K562 (cell line): ENCODE results near the gene ENPP5. TPM values are rescaled to one million over a fixed set of nuclear protein-coding genes. Genes with fewer than 3 reads are reported as not detected.

Experiments used
- ATAC-seq: fragments of 200-7000 bp; cut with Tn5 transposase; 3 replicates; pipeline ENCODE4 v1.9.1; 2020; ENCODE audit warnings: moderate library complexity
- BruUV-seq: library from RNA; stranded (reverse); fragments of 400-500 nt; replicated peaks from 2 replicates; lab custom pipeline; 2021; lab: Mats Ljungman, UMichigan
- CTCF ChIA-PET: fragments of 300-600 bp; formaldehyde crosslinking; extraction: SDS; loops from one replicate; lab custom pipeline; 2021; ENCODE audit warnings: low intra/inter-chr PET ratio; lab: Yijun Ruan, JAX
- POLR2A ChIA-PET: fragments of 300-600, 350-650 bp; sonication (Branson Sonifier 250); formaldehyde crosslinking; extraction: SDS; loops from one replicate; lab custom pipeline; 2021; ENCODE audit warnings: antibody characterized with exemption, inconsistent platforms; lab: Yijun Ruan, JAX
- DNase-seq, 4 experiments: peaks; one replicate each; pipeline versions ENCODE4 v3.0.0 to v3.0.0-alpha.2; 2011 to 2018; ENCODE audit warnings: low spot score in 3 of 4, mixed read lengths in 3 of 4; ENCODE audit errors: extremely low read depth in 1 of 4
- FAIRE-seq: peaks from 2 replicates; lab custom pipeline; 2011; peaks lifted over from hg19 to GRCh38; lab: Jason Lieb, UNC
- H2AFZ ChIP-seq: 2 replicates; pipeline ENCODE4 v1.6.0; 2011; ENCODE audit warnings: low read depth, low read length, control low read depth, inconsistent platforms
- H3K27ac ChIP-seq: fragments of 200-600 bp; 3 replicates; pipeline ENCODE4 v1.8.0; 2011; ENCODE audit warnings: low read depth, mild to moderate bottlenecking, control low read depth, inconsistent platforms, low read length, moderate library complexity, mixed read lengths; ENCODE audit errors: extremely low read depth
- H3K27me3 ChIP-seq, 2 experiments: fragments of 300-600 bp in 1 of 2; 2 replicates in 1 of 2; 3 replicates in 1 of 2; pipeline versions ENCODE4 v1.6.0 to v1.8.0; 2011; ENCODE audit warnings: inconsistent platforms in 2 of 2, low read length in 2 of 2, mild to moderate bottlenecking in 1 of 2, mixed read lengths in 1 of 2, moderate library complexity in 1 of 2; ENCODE audit not compliant: control insufficient read depth in 2 of 2, insufficient read depth in 2 of 2
- H3K36me3 ChIP-seq: fragments of 300-600 bp; 3 replicates; pipeline ENCODE4 v1.8.0; 2011; ENCODE audit warnings: mild to moderate bottlenecking, low read length, inconsistent platforms; ENCODE audit not compliant: control insufficient read depth, insufficient read depth
- H3K4me1 ChIP-seq, 2 experiments: fragments of 200-600 bp in 1 of 2; replicated peaks in 1 of 2; 2 replicates in 1 of 2; 3 replicates in 1 of 2; pipeline versions ENCODE4 v1.5.1 to v1.8.0; 2011; ENCODE audit warnings: inconsistent platforms in 2 of 2, low read length in 2 of 2, mild to moderate bottlenecking in 1 of 2, mixed read lengths in 1 of 2, moderate library complexity in 1 of 2; ENCODE audit not compliant: control insufficient read depth in 2 of 2, insufficient read depth in 2 of 2
- H3K4me2 ChIP-seq: 2 replicates; pipeline ENCODE4 v1.6.1; 2011; ENCODE audit warnings: low read length, control low read depth, inconsistent platforms, mixed read lengths; ENCODE audit not compliant: insufficient read depth
- H3K4me3 ChIP-seq: fragments of 200-600 bp; sonication (generic), shearing (Covaris generic); 2 replicates; pipeline ENCODE4 v1.5.1; 2016; ENCODE audit warnings: control low read depth, inconsistent platforms
- H3K79me2 ChIP-seq: fragments of 200-600 bp; 3 replicates; pipeline ENCODE4 v1.8.0; 2011; ENCODE audit warnings: low read length, inconsistent platforms; ENCODE audit not compliant: control insufficient read depth, insufficient read depth
- H3K9ac ChIP-seq, 2 experiments: 2 replicates each; pipeline versions ENCODE4 v1.6.0 to v1.6.1; 2011; ENCODE audit warnings: low read depth in 2 of 2, low read length in 2 of 2, control low read depth in 1 of 2, inconsistent platforms in 1 of 2, mild to moderate bottlenecking in 1 of 2, mixed read lengths in 1 of 2; ENCODE audit not compliant: insufficient read depth in 1 of 2
- H3K9me1 ChIP-seq: one replicate; pipeline ENCODE4 v1.6.0; 2011; ENCODE audit warnings: inconsistent platforms, mild to moderate bottlenecking, low read length, moderate library complexity; ENCODE audit not compliant: control insufficient read depth, insufficient read depth
- H3K9me3 ChIP-seq: replicated peaks from 2 replicates; pipeline ENCODE4 v1.5.1; 2011; ENCODE audit warnings: low read depth, low read length, inconsistent platforms; ENCODE audit not compliant: control insufficient read depth, insufficient read depth
- H4K20me1 ChIP-seq: replicated peaks from 2 replicates; pipeline ENCODE4 v1.6.1; 2011; ENCODE audit warnings: low read length, inconsistent platforms, mixed read lengths; ENCODE audit not compliant: control insufficient read depth, insufficient read depth
- ARID2 ChIP-seq: fragments of 450-650 bp; IDR thresholded peaks from 2 replicates; pipeline ENCODE4 v1.6.1; 2017; ENCODE audit warnings: antibody characterized with exemption, mild to moderate bottlenecking
- E2F6 ChIP-seq, 2 experiments: IDR thresholded peaks; 2 replicates each; pipeline ENCODE4 v1.6.1; 2011; ENCODE audit warnings: borderline replicate concordance in 1 of 2, control low read depth in 1 of 2, low read depth in 1 of 2, low read length in 1 of 2, mild to moderate bottlenecking in 1 of 2, mixed read lengths in 1 of 2, moderate library complexity in 1 of 2; ENCODE audit not compliant: insufficient read depth in 1 of 2, insufficient read length in 1 of 2, poor library complexity in 1 of 2, severe bottlenecking in 1 of 2; ENCODE audit errors: extremely low read depth in 1 of 2
- EWSR1 ChIP-seq: fragments of 450-650 bp; IDR thresholded peaks from 2 replicates; pipeline ENCODE4 v1.6.1; 2018; ENCODE audit warnings: borderline replicate concordance, mild to moderate bottlenecking, low read depth, moderate library complexity; ENCODE audit not compliant: partially characterized antibody
- FOXP1 ChIP-seq: sonication (generic); formaldehyde crosslinking; IDR thresholded peaks from 2 replicates; pipeline ENCODE4 v1.8.0; 2022; ENCODE audit warnings: mild to moderate bottlenecking, missing genetic modification reagents
- HBP1 ChIP-seq: fragments of 450-650 bp; formaldehyde crosslinking; IDR thresholded peaks from 2 replicates; pipeline ENCODE4 v1.4.0; 2022; ENCODE audit warnings: missing genetic modification characterization
- SFPQ ChIP-seq: fragments of 200-400 bp; formaldehyde crosslinking; IDR thresholded peaks from 2 replicates; pipeline ENCODE4 v1.6.1; 2017; ENCODE audit warnings: mild to moderate bottlenecking, low read depth, low read length, moderate library complexity
- SMAD1 ChIP-seq: fragments of 150-350 bp; IDR thresholded peaks from 2 replicates; pipeline ENCODE4 v1.6.1; 2014; ENCODE audit warnings: low read length, low read depth; ENCODE audit not compliant: partially characterized antibody
- ZFP36 ChIP-seq: fragments of 150-350 bp; IDR thresholded peaks from 2 replicates; pipeline ENCODE4 v1.6.1; 2018; ENCODE audit warnings: low read length, low read depth; ENCODE audit not compliant: partially characterized antibody
- ZNF280A ChIP-seq: fragments of 450-650 bp; IDR thresholded peaks from 2 replicates; pipeline ENCODE4 v1.6.1; 2018; ENCODE audit warnings: mild to moderate bottlenecking, low read depth; ENCODE audit not compliant: partially characterized antibody
- ZNF511 ChIP-seq: sonication (generic); formaldehyde crosslinking; IDR thresholded peaks from 2 replicates; pipeline ENCODE4 v1.8.0; 2022; ENCODE audit warnings: mild to moderate bottlenecking, missing genetic modification reagents
- WGBS: fragments of 100-300 bp; shearing (Covaris generic); methylation state at CpG from one replicate; pipeline ENCODE4 v1.1.6; 2016; ENCODE audit warnings: low coverage, mixed read lengths; ENCODE audit not compliant: insufficient coverage; ENCODE audit errors: missing lambda C conversion rate; 5-methylcytosine and 5-hydroxymethylcytosine counted together
- in situ Hi-C: fragments of 300-500 bp; cut with MboI; formaldehyde crosslinking; loops from 4 replicates; pipeline ENCODE4 v1.15.0; 2018; ENCODE audit warnings: inconsistent platforms, mixed read lengths
- intact Hi-C: fragments of 100-400 bp; cut with micrococcal nuclease; formaldehyde crosslinking; loops from 2 replicates; pipeline ENCODE4 v1.14.2; 2022
- polyA plus RNA-seq, 8 experiments: library from polyadenylated mRNA; depleted of rRNA in 4 of 8; stranded (reverse) in 5 of 8; unstranded in 3 of 8; fragments of >200 nt; fragmentation: Nextera tagmentation in 2 of 8; fragmentation: Illumina TruSeq in 1 of 8; extraction: Ambion mirVana in 2 of 8; extraction: Trizol in 1 of 8; gene quantifications; 2 replicates each; pipeline versions ENCODE4 v1.2.1 to v1.2.3, GENCODE V29; 2011 to 2014; ENCODE audit warnings: inconsistent platforms in 1 of 8, missing spikeins in 1 of 8
- total RNA-seq, 7 experiments: library from RNA; depleted of rRNA in 6 of 7; stranded (reverse); fragments of >200 nt in 6 of 7; fragmentation: Illumina TruSeq in 2 of 7; extraction: Trizol in 2 of 7; gene quantifications; 2 replicates each; pipeline versions ENCODE4 v1.2.1 to v1.2.3, GENCODE V29; 2011 to 2021; ENCODE audit warnings: low replicate concordance in 1 of 7

The ENPP5 gene
- total and polyA plus RNA-seq, 9 of the 15 experiments (the other 6 are each of a cell fraction or from before 2014, with no cell fraction given), result not detected

- CTCF ChIA-PET, result no interaction called here
- Histone ChIP-seq H3K36me3 (no peaks in the 10 kb centered on the region), H2AFZ (no peak overlapping the region), H3K9me1 (no peaks in the 10 kb centered on the region), H3K27me3 (no peaks in the 10 kb centered on the region), H3K79me2 (no peaks in the 10 kb centered on the region), H4K20me1 (no peaks in the 10 kb centered on the region), H3K4me3 (no peak overlapping the region), H3K9me3 (no peaks in the 10 kb centered on the region), H3K9ac (no peak overlapping the region), H3K4me2 (no peak overlapping the region), H3K27ac (no peak overlapping the region), H3K4me1 (no peaks in the 10 kb centered on the region)
- no peak for FAIRE-seq
- POLR2A ChIA-PET, result no interaction called here
- in situ Hi-C loops (no loop called here), intact Hi-C loops (no loop called here)
- no peak for DNase-seq
- WGBS, result 0% methylated on average over 1 of the region's 1 CpG
- BruUV-seq, result no TSS peak
- no peak for ATAC-seq
- TF ChIP-seq EWSR1, result no peak
- no peak for TF ChIP-seq ZFP36
- TF ChIP-seq SMAD1, result no peak
- TF ChIP-seq FOXP1 (CRISPR knock-in tag), result no peak
- TF ChIP-seq ARID2, result no peak
- no peak for TF ChIP-seq ZNF511 (CRISPR knock-in tag)
- TF ChIP-seq SFPQ, result no peak
- TF ChIP-seq E2F6 (IDR thresholded peaks at IDR 0.05; ENCODE audit: borderline replicate concordance in 1 of 2, extremely low read depth in 1 of 2, insufficient read depth in 1 of 2, insufficient read length in 1 of 2, low read depth in 1 of 2, low read length in 1 of 2, poor library complexity in 1 of 2, severe bottlenecking in 1 of 2), result no peak
- no peak for TF ChIP-seq HBP1 (CRISPR knock-in tag)
- TF ChIP-seq ZNF280A, result no peak
Observed at GRCh38 chr6:46138281-46138680, 32.5 kb downstream of the ENPP5 start.
